Measurements from ENCODE around the gene CCDC6. TPM values are rescaled to one million over a fixed set of nuclear protein-coding genes. Genes with fewer than 3 reads are reported as not detected.

CCDC6 gene
- total and polyA plus RNA-seq, 9 of the 15 experiments (the other 6 are each of a cell fraction or from before 2014, with no cell fraction given), result 10.4 to 41.0 (median 20.9) TPM

DNA sequence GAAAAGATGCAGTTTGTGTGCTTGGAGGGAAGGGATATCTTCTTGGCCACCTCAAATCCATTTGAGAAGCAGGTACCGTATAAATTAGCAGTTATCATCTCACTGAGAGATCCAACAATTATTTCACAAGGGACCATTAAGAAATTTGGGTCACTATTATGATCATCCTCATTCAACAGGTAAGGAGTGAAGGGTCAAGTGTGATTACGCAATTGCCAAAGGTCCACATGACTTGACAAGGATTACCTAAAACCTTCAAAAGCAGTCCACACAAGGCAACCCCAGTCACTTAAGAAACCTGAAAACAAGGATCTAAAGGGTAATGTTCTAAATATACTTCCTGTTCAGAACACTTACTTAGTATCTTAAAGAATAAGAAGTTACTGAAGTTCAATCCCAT, 27.4 kb downstream of the CCDC6 start:
- no peak for FAIRE-seq
- ChIA-PET CTCF (ENCODE audit: low intra/inter-chr PET ratio) (interaction anchor here (0.6 kb wide), 1 partner anchor 214 kb away, joined by 3 read pairs; no protein-coding TSS in a partner anchor), POLR2A (interaction anchor here (1.2 kb wide), 1 partner anchor 10 kb away, joined by 3 read pairs; no protein-coding TSS in a partner anchor)
- no peak for DNase-seq (ENCODE audit: extremely low read depth in 1 of 4, low spot score in 3 of 4)
- Histone ChIP-seq H3K36me3 (ENCODE audit: control insufficient read depth, insufficient read depth, low read length) (no peaks in the 10 kb centered on the region; the same call in 2 of the 3 replicates), H2AFZ (ENCODE audit: low read depth, low read length) (no peak overlapping the region), H3K27me3 (ENCODE audit: control insufficient read depth in 2 of 2, insufficient read depth in 2 of 2, low read length in 2 of 2) (no peaks in the 10 kb centered on the region), H4K20me1 (replicated peaks; ENCODE audit: control insufficient read depth, insufficient read depth, low read length) (0 out of 2 replicates have a peak, but pooled peaks cover 4% of the 10 kb centered on the region), H3K4me3 (no peak overlapping the region), H3K4me2 (ENCODE audit: insufficient read depth, low read length) (no peak overlapping the region), H3K9me3 (replicated peaks; ENCODE audit: control insufficient read depth, insufficient read depth, low read depth, low read length) (no peaks in the 10 kb centered on the region), H3K4me1 (replicated peaks in 1 of 2; ENCODE audit: control insufficient read depth in 2 of 2, insufficient read depth in 2 of 2, low read length in 2 of 2) (peaks cover 12 to 51% of the 10 kb centered on the region in 2 experiments), H3K27ac (ENCODE audit: extremely low read depth, low read depth, low read length) (no peak overlapping the region), H3K79me2 (ENCODE audit: control insufficient read depth, insufficient read depth, low read length) (peaks cover 90% of the 10 kb centered on the region), H3K9me1 (ENCODE audit: control insufficient read depth, insufficient read depth, low read length) (peaks cover 3% of the 10 kb centered on the region), H3K9ac (ENCODE audit: insufficient read depth in 1 of 2, low read depth in 2 of 2, low read length in 2 of 2) (no peak overlapping the region)
- in situ Hi-C loops (cut with MboI), result no loop called here
- no TSS peak for BruUV-seq (replicated peaks)
- ATAC-seq, result no peak
- WGBS (ENCODE audit: insufficient coverage, low coverage, missing lambda C conversion rate), result 89% methylated on average over 2 of the region's 2 CpGs
- intact Hi-C loops (cut with micrococcal nuclease), result no loop called here
- TF ChIP-seq PRMT5 (CRISPR knock-in tag; IDR thresholded peaks at IDR 0.05) (no peak), KHSRP (IDR thresholded peaks at IDR 0.05) (no peak), TBL1XR1 (IDR thresholded peaks at IDR 0.05; ENCODE audit: low read length in 2 of 2) (no peak), RBM25 (IDR thresholded peaks at IDR 0.05; ENCODE audit: low read depth, low read length, severe bottlenecking) (no peak), GTF2E2 (tag; IDR thresholded peaks at IDR 0.05) (no peak), ZNF586 (CRISPR knock-in tag; conservative IDR thresholded peaks at IDR 0.05) (no peak), ZNF445 (CRISPR knock-in tag; IDR thresholded peaks at IDR 0.05; ENCODE audit: low read depth) (no peak), ATF7 (IDR thresholded peaks at IDR 0.05) (no peak), ZNF589 (CRISPR knock-in tag; IDR thresholded peaks at IDR 0.05; ENCODE audit: low read depth) (no peak), ZNF507 (tag; conservative IDR thresholded peaks at IDR 0.05) (no peak), CEBPG (CRISPR knock-in tag; IDR thresholded peaks at IDR 0.05) (peak; percentile 69), CEBPG (tag; conservative IDR thresholded peaks at IDR 0.05 in 1 of 2, IDR thresholded peaks at IDR 0.05 in 1 of 2) (peak; percentile 88 to 99), NR2C2 (CRISPR knock-in tag; IDR thresholded peaks at IDR 0.05) (no peak), NR2C2 (tag; IDR thresholded peaks at IDR 0.05) (peak; percentile 29; the same call in 1 of the 2 replicates), PHB (CRISPR knock-in tag; IDR thresholded peaks at IDR 0.05) (no peak), ZNF3 (CRISPR knock-in tag; IDR thresholded peaks at IDR 0.05) (no peak), HDAC3 (IDR thresholded peaks at IDR 0.05; ENCODE audit: borderline replicate concordance, partially characterized antibody) (no peak)
- TF ChIP-seq, protein P1, sequence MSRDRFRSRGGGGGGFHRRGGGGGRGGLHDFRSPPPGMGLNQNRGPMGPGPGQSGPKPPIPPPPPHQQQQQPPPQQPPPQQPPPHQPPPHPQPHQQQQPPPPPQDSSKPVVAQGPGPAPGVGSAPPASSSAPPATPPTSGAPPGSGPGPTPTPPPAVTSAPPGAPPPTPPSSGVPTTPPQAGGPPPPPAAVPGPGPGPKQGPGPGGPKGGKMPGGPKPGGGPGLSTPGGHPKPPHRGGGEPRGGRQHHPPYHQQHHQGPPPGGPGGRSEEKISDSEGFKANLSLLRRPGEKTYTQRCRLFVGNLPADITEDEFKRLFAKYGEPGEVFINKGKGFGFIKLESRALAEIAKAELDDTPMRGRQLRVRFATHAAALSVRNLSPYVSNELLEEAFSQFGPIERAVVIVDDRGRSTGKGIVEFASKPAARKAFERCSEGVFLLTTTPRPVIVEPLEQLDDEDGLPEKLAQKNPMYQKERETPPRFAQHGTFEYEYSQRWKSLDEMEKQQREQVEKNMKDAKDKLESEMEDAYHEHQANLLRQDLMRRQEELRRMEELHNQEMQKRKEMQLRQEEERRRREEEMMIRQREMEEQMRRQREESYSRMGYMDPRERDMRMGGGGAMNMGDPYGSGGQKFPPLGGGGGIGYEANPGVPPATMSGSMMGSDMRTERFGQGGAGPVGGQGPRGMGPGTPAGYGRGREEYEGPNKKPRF (IDR thresholded peaks at IDR 0.05; ENCODE audit: low read depth, low read length), result no peak
- TF ChIP-seq, protein P2, sequence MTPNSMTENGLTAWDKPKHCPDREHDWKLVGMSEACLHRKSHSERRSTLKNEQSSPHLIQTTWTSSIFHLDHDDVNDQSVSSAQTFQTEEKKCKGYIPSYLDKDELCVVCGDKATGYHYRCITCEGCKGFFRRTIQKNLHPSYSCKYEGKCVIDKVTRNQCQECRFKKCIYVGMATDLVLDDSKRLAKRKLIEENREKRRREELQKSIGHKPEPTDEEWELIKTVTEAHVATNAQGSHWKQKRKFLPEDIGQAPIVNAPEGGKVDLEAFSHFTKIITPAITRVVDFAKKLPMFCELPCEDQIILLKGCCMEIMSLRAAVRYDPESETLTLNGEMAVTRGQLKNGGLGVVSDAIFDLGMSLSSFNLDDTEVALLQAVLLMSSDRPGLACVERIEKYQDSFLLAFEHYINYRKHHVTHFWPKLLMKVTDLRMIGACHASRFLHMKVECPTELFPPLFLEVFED (CRISPR knock-in tag; conservative IDR thresholded peaks at IDR 0.05), result no peak
- TF ChIP-seq, protein P3, sequence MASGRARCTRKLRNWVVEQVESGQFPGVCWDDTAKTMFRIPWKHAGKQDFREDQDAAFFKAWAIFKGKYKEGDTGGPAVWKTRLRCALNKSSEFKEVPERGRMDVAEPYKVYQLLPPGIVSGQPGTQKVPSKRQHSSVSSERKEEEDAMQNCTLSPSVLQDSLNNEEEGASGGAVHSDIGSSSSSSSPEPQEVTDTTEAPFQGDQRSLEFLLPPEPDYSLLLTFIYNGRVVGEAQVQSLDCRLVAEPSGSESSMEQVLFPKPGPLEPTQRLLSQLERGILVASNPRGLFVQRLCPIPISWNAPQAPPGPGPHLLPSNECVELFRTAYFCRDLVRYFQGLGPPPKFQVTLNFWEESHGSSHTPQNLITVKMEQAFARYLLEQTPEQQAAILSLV (tag; IDR thresholded peaks at IDR 0.05), result peak; percentile 74
